ENCODE data around the gene POU3F4. TPM values are rescaled to one million over a fixed set of nuclear protein-coding genes. Genes with fewer than 3 reads are reported as not detected.
A peak's percentile ranks its signal among the peaks of the same experiment; 100 is the strongest.

POU3F4 gene
- total RNA-seq (under 1 TPM in 2 of 7 donors, not detected in 5; 0.08 to 0.18 TPM), polyA plus RNA-seq (not detected)
- long read RNA-seq, donor 1 = 0 reads
- long read RNA-seq, donor 2 = 0 reads
- long read RNA-seq, donor 3 = 0 reads

GRCh38 chrX:83508006-83508405 lies at the start of gene POU3F4:
TSS of gene POU3F4 (plus strand) at chrX:83508290. CDS start at chrX:83508325, 35 bp downstream.
- Histone ChIP-seq H3K4me1 (ENCODE audit: insufficient read depth) (no peaks in the 10 kb centered on the region), H3K27ac (no peak within 1 kb of the TSS), H3K9me3 (no peaks in the 10 kb centered on the region), H3K36me3 (no peaks in the 10 kb centered on the region), H3K4me3 (no peak within 1 kb of the TSS), H3K27me3 (no peaks in the 10 kb centered on the region)
- TF ChIP-seq POLR2A (IDR thresholded peaks at IDR 0.05) (no peak), CTCF (IDR thresholded peaks at IDR 0.05) (no peak), EP300 (IDR thresholded peaks at IDR 0.05) (no peak)
- peak in 2 of 5 donors; percentile 14 to 38 for DNase-seq
- intact Hi-C loops (cut with DNase I) = no loop called here
- WGBS, 3 donors = 17 to 48% (median 30%) methylated on average over 25 of the region's 25 CpGs

DNA sequence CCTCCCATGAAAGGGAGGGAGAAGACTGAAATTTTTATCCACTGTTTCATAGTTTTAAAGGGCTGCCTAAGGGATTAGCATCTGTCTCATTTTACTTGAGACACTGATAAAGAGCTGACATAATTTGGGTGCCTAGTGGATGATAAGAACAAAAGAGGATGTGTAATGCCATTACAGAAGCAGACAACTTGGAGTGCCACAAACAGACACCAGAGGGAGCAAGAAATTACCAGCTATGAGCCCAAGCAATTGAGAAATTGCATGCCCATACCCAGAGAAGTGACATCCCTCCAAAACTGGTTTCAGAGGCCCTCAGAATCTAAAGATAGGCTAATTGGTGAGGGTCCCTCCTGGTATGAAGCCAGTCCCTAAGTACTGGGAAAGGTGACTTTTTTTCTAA lies 38.5 kb upstream of the POU3F4 start:
- H3K27ac ChIP-seq = no peak overlapping the region
- intact Hi-C loops (cut with DNase I) = no loop called here
- H3K4me1 ChIP-seq (ENCODE audit: insufficient read depth) = no peaks in the 10 kb centered on the region
- no peaks in the 10 kb centered on the region for H3K36me3 ChIP-seq
- H3K9me3 ChIP-seq = no peaks in the 10 kb centered on the region
- no peak for DNase-seq
- no peaks in the 10 kb centered on the region for H3K27me3 ChIP-seq
- no peak overlapping the region for H3K4me3 ChIP-seq
- TF ChIP-seq EP300 (IDR thresholded peaks at IDR 0.05) (no peak), CTCF (IDR thresholded peaks at IDR 0.05) (no peak), POLR2A (IDR thresholded peaks at IDR 0.05) (no peak)

- no peaks in the 10 kb centered on the region for H3K27me3 ChIP-seq
- no peak overlapping the region for H3K27ac ChIP-seq
- no peak for TF ChIP-seq POLR2A (IDR thresholded peaks at IDR 0.05)
- no peak for TF ChIP-seq EP300 (IDR thresholded peaks at IDR 0.05)
- no peak for TF ChIP-seq CTCF (IDR thresholded peaks at IDR 0.05)
- no peak overlapping the region for H3K4me3 ChIP-seq
- no peaks in the 10 kb centered on the region for H3K4me1 ChIP-seq (ENCODE audit: insufficient read depth)
- no peaks in the 10 kb centered on the region for H3K36me3 ChIP-seq
- H3K9me3 ChIP-seq = no peaks in the 10 kb centered on the region
- DNase-seq = no peak
- WGBS, 3 donors = 27 to 41% (median 31%) methylated on average over 2 of the region's 2 CpGs
- intact Hi-C loops (cut with DNase I) = no loop called here
Observed at GRCh38 chrX:83495898-83496297, 12.2 kb upstream of the POU3F4 start.

GRCh38 chrX:83501003-83501402 lies 7.1 kb upstream of the POU3F4 start:
- Histone ChIP-seq H3K36me3 (no peaks in the 10 kb centered on the region), H3K27ac (no peak overlapping the region), H3K27me3 (no peaks in the 10 kb centered on the region), H3K4me1 (ENCODE audit: insufficient read depth) (no peaks in the 10 kb centered on the region), H3K4me3 (no peak overlapping the region), H3K9me3 (no peaks in the 10 kb centered on the region)
- 18 to 38% (median 26%) methylated on average over 9 of the region's 9 CpGs for WGBS, 3 donors
- TF ChIP-seq POLR2A (IDR thresholded peaks at IDR 0.05) = no peak
- TF ChIP-seq CTCF (IDR thresholded peaks at IDR 0.05) = no peak
- TF ChIP-seq EP300 (IDR thresholded peaks at IDR 0.05) = no peak
- no peak for DNase-seq
- intact Hi-C loops (cut with DNase I) = no loop called here

Data from ovary (tissue), 10 donors.